GM21825 (cell line): ENCODE results near the gene LDLRAD4.
"Not testable (repeated sequence)": the region's sequence is repeated elsewhere in the genome, so short reads cannot be mapped to it uniquely, and the experiment has no call there.

Source experiments
- ATAC-seq: cut with Tn5 transposase; IDR thresholded peaks from one replicate; pipeline ENCODE4 v1.9.1; 2021; ENCODE audit warnings: mild to moderate bottlenecking, moderate library complexity; ENCODE audit not compliant: unreplicated experiment

LDLRAD4 gene

GRCh38 chr18:13476312-13476711 is 257.8 kb downstream of the LDLRAD4 start:
- not testable (repeated sequence) for ATAC-seq

DNA sequence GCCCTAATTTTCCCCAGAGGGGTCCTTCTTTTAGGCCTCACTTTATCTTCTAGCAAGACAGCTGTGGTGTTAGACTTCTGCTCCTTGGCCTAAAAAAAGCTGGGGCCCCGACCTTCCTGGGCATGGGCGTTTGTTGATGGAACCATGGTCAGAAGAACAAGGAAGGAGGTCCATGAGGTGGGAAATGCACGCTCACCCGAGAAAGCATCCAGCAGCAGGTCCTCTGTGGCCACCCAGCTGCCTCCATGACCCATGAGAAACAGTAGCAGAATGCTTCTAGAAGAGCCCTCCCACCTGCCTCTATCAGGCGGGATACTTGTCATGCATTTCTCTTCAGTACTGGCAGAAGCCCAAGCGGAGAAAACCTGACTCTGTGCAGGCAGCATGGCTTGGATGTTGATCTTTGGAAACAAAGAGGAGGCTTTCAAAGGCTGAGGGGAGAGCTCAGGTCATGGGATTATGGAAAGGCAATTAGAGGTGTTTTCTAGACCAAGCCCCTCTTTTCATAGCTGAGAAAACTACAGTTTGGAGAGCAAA is 258.7 kb downstream of the LDLRAD4 start:
- ATAC-seq: no peak

DNA sequence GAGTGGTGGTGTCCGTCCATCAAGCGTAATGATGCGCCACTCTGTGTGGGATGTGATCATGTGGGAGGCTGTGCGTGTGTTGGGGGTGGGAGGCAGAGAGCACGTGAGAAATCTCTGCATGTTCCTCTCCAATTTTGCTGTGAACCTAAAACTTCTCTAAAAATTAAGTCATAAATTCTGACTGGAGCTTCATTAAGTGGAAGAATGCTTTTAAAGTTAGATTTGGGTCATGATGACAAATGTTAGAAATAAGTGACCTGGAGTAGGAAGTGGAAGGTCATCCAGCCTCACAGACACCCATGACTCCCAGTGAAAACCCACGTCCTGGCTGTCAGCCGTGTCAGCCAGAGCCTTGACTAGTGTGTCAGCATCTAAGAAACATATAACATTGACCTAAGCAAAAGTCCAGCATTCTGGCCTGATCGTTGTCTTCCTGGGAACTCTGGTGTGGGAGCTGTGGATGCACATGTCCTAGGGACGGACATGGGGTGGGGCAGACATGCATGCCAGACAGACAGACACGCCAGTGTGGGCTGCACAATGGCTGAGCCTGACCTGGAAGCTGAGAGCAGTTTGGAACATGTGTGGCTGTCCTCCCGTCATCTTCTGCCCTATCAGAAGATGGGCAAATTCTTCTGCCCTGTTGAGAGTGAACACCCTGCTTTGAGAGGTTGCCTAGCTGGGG is 262.2 kb downstream of the LDLRAD4 start:
- ATAC-seq: no peak

- no peak for ATAC-seq
Measured at GRCh38 chr18:13481331-13481730, 262.8 kb downstream of the LDLRAD4 start.

DNA sequence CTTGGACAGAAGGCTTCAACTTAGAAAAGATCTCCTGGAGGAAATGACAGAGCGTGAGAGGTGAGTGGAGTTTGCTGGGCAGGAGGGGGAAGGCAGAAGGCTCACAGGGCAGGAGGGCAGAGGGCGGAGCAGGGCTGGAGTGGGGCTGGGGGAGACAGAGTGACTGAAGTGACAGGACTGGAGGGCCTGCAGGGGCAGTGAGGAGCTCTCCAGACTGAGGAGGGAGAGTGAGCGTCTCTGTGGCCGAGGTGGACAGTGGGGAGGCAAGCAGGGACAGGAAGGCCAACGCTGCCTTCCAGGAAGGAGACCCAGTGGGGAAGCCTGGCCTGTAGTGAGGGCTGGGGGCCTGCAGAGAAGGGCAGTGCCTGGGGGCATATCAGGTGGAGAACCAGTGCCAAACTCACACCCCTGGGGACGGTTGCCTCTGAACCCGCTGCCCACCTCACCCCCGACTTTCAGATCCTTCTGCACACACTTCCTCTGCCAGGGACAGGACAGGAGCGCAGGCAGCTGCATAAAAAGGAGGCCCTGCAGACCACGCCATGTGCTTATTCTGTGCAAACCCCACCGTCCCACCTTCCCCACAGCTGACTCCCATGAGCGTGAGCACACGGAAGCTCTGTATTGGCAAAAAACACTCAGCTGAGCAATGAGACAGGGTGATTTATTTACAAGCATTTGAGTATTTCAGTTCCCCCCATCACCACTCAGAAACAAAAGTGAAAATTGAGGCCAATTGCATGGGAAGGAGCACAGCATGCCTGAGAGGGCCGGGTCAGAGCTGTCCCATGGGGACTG is 263.5 kb downstream of the LDLRAD4 start:
- ATAC-seq: peak; percentile 89

- ATAC-seq: no peak
Measured at GRCh38 chr18:13482618-13482945, 264.0 kb downstream of the LDLRAD4 start.

DNA sequence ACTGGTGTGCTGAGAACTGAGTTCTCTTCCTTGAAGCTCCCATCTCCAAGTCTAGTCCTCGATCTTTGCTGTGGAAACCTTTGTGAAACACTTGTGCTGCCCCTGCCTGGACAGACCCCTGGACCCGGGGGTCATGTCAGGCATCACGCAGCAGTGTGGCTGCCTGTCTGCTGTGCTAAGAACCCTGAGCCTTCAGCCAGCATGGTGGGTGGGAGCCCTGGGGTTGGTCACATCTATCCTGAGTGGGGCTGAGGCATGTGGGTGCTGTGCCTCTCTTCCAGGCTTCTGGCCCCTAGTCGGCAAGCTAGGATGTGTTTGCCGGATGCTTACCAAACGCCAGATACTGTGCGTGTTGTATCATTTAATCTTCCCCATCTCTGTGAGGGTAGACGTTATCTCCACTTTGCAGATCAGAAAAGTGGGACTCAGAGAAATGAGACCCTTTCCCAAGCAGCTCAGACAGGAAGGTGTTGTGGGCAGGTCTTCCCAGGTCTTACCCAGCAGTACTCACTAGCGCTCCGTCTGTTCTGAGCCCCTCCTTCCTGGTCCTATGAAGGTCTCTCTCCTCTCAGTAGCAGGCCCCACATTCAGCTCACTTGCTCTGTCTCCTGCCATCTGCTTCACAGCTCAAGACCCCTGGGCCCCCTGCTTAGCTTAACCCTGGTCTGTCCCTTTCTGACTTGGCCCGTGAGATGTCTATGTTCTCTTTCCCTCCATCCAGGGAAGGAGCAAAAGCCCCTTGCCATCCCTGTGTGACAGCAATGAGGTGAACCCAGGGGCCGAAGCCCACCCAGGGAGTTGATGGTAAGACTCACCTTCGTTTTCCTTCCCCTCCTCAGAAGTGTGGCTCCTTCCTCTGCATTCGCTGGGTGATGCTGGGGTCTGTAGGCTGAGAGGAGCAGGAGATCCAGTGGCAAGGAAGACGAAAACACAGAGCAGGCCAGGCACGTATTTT is 265.0 kb downstream of the LDLRAD4 start:
- ATAC-seq: no peak

DNA sequence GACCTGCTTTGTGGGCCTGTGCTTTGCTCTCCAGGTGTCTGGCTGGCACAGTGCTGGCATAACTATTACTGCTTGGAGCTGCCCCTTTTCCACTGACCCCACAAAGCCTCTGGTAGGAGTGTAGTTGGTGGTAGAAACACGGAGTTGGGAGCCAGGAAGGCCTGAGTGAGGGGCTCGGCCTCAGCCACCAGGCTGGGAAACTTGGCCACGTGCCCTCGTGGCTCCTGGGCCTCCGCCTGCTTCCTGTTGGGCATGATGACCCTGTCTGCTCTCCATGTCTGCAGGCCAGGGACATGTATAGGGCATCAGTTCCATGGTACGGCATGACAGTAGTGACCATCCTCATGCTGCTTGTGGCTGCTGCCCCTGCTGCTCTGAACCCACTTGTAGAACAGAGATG is 266.6 kb downstream of the LDLRAD4 start:
- no peak for ATAC-seq

DNA sequence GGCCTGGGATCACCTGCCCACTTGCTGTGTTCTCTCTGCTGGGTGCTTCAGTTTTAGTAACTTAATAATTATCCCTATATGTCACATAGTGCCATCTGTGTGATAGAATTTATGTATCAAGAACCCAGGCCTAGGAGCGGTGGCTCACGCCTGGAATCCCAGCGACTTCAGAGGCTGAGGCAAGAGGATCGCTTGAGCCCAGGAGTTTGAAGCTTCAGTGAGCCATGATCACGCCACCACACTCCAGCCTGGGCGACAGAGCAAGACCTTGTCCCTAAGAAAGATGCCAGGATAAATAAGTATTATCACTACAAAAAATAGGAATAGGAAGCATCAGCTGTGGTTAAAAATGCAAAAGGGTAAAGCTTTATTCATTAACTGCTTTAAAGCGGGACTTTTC is 267.0 kb downstream of the LDLRAD4 start:
- ATAC-seq: no peak

GRCh38 chr18:13486284-13486683 is 267.7 kb downstream of the LDLRAD4 start:
- ATAC-seq: no peak

DNA sequence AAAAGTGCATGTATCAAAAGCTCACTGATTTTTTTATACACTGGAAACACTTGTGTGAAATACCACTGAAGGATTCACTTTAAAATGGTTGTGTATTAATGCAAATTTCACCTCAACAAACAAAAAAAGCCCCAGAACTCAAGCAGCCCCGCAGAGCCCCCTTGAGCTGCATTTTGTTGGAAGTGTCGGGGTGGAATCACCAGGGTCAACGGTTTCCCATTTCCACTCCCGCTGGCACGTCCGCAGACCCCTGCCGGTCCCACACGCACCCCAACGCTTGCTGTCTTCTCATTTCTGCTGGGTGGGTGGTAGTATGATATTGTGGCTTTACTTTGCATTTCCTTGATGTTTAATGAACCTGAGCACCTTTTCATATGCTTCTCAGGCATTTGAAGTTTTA is 268.1 kb downstream of the LDLRAD4 start:
- no peak for ATAC-seq

- ATAC-seq: no peak
Measured at GRCh38 chr18:13487237-13487636, 268.7 kb downstream of the LDLRAD4 start.

DNA sequence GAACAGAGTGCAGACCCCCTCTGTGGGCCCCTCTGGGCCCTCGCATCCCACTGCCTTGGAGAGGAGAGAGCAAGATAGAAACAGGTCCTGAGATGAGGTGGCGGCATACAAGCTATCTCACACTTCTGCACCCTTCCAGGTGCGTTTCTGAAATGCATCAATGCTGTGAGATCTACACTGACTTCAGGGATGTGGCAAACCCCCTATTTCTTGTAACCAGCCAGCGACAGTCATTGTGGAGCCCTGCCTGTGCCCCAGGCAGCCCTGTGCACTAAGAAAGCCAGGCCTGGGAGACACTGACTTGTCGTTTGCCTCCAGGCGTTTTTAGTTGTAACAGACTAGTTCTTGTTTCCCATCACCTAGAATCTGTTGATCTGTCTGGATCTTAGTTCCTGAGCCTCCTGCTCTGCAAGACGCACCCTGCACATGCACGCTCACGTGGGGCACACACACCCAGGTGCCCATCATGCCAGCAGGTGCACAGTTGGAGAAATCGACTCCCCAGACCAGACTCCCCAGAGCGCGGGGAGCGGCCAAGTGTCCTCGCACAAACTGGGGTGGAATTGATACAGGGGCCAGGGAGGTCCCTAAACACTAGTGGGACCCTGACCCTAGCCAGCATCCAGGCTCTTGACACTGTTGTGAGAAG is 269.8 kb downstream of the LDLRAD4 start:
- no peak for ATAC-seq

GRCh38 chr18:13489303-13489702 is 270.7 kb downstream of the LDLRAD4 start:
- ATAC-seq: not testable (repeated sequence)

DNA sequence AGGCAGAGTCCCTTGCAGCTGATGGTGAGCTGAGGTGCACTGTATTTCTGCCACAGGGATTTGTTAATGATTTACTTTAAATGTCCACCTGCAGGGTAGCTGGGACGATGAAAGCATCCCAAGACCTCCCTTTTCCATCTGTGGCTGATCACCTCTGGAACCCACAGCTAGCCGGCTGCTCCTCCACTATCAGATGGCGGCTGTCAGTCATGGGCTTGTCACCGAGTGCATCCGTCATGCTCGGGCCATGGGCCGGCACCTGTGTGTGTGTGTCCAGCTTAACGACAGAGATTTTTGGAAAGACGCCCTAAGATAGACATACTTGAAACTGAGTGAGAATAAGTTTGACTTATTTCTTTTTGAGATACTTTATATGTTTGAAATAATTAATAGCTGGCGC is 272.6 kb downstream of the LDLRAD4 start:
- ATAC-seq: no peak

DNA sequence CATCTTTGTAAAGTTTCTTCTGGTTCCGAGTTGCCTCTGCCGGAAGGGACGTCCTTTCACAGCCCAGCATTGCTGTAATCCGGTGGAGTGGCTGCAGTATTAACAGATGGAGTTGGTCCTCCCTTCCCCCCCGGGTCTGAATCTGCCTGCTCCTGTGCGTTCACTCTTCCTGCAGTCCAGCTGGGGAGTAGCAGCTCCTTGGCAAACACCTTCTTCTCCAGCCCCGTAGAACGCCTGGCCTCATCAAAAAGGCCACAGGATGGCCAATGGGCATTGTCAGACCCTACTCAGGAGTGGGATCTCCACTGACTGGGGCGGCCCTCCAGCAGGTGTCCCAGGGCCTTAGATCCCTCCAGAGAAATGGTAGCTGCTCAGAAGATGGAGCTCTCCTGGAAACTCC is 273.8 kb downstream of the LDLRAD4 start:
- no peak for ATAC-seq

- no peak for ATAC-seq
Measured at GRCh38 chr18:13493079-13493478, 274.5 kb downstream of the LDLRAD4 start.

- no peak for ATAC-seq
Measured at GRCh38 chr18:13493725-13494124, 275.2 kb downstream of the LDLRAD4 start.

DNA sequence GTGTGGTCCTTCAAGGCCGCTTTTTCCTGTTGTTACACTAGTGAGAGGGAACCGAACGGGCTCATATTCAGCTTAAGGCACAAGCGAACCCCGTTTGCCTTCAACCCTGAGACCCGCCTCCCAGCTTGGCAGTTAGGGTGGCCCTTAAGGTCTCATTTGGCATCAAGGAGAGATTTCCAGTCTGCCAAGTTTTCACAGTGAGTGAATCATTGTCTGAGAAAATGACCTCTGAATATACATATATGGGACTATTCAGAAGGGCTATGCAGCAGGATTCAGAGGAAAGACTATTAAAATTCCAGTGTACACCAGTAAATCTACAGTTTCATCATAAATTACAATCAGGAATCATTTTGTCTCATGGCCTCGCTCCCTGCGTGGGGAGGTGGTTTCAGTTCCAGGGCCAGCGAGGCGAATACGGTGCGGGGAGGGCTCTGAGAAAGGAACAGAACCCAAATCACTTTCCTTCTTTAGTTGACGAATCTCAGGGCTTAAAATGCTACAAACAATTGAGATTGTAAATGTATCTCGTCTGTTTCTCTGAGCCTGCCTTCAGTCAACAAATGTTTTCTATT is 276.4 kb downstream of the LDLRAD4 start:
- ATAC-seq: no peak

DNA sequence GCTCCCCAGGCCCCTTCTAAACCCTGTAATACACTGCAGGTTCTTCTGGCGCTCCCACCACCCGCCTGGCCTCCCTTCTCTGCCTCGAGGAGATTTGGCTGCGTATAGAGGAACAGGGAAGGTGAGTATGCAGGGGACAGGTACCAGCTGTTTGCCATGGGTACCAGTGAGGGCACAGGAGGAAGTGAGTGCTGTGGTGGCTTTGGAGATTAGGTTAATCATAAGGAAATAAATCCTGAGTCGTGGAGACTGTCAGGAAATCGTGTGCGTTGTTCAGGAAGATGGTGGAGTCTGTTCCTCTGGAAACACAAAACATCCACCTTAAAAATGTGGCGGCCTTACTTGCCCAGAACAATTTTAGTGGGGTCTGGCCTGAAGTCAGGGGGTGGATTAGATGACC is 277.4 kb downstream of the LDLRAD4 start:
- ATAC-seq: no peak
